ENCODE results near the gene ZYX.
"Not testable (repeated sequence)": the region's sequence is repeated elsewhere in the genome, so short reads cannot be mapped to it uniquely, and the experiment has no call there.

The ZYX gene

GRCh38 chr7:143384661-143385631 lies 3.8 kb downstream of the ZYX start:
- no peak for DNase-seq (ENCODE audit: low spot score)

GRCh38 chr7:143385891-143386781 lies 5.0 kb downstream of the ZYX start:
- DNase-seq (ENCODE audit: low spot score): no peak

- no peak for DNase-seq (ENCODE audit: low spot score)
Measured at GRCh38 chr7:143387156-143387975, 6.2 kb downstream of the ZYX start.

- DNase-seq (ENCODE audit: low spot score): no peak
Measured at GRCh38 chr7:143388051-143388450, 6.9 kb downstream of the ZYX start.

- DNase-seq (ENCODE audit: low spot score): no peak
Measured at GRCh38 chr7:143388491-143389101, 7.5 kb downstream of the ZYX start.

- DNase-seq (ENCODE audit: low spot score): no peak
Measured at GRCh38 chr7:143389316-143390103, 8.4 kb downstream of the ZYX start.

GRCh38 chr7:143390104-143390772 lies 9.1 kb downstream of the ZYX start:
- DNase-seq (ENCODE audit: low spot score): no peak

- no peak for DNase-seq (ENCODE audit: low spot score)
Measured at GRCh38 chr7:143390773-143391317, 9.7 kb downstream of the ZYX start.

- DNase-seq (ENCODE audit: low spot score): no peak
Measured at GRCh38 chr7:143391462-143392404, 10.6 kb downstream of the ZYX start.

- not testable (repeated sequence) for DNase-seq (ENCODE audit: low spot score)
Measured at GRCh38 chr7:143392427-143392826, 11.3 kb downstream of the ZYX start.

GRCh38 chr7:143392875-143393266 lies 11.7 kb downstream of the ZYX start:
- no peak for DNase-seq (ENCODE audit: low spot score)

- DNase-seq (ENCODE audit: low spot score): no peak
Measured at GRCh38 chr7:143393267-143394041, 12.3 kb downstream of the ZYX start.

GRCh38 chr7:143394068-143394467 lies 12.9 kb downstream of the ZYX start:
- DNase-seq (ENCODE audit: low spot score): no peak

GRCh38 chr7:143394777-143395176 lies 13.6 kb downstream of the ZYX start:
- DNase-seq (ENCODE audit: low spot score): no peak

- DNase-seq (ENCODE audit: low spot score): no peak
Measured at GRCh38 chr7:143395187-143396149, 14.3 kb downstream of the ZYX start.

GRCh38 chr7:143396182-143396581 lies 15.0 kb downstream of the ZYX start:
- no peak for DNase-seq (ENCODE audit: low spot score)
